ENCODE results near the gene KLK7. TPM values are rescaled to one million over a fixed set of nuclear protein-coding genes. Genes with fewer than 3 reads are reported as not detected.

The KLK7 gene
- total RNA-seq, 1 experiment from 2014 or later, result 0.66 TPM

DNA sequence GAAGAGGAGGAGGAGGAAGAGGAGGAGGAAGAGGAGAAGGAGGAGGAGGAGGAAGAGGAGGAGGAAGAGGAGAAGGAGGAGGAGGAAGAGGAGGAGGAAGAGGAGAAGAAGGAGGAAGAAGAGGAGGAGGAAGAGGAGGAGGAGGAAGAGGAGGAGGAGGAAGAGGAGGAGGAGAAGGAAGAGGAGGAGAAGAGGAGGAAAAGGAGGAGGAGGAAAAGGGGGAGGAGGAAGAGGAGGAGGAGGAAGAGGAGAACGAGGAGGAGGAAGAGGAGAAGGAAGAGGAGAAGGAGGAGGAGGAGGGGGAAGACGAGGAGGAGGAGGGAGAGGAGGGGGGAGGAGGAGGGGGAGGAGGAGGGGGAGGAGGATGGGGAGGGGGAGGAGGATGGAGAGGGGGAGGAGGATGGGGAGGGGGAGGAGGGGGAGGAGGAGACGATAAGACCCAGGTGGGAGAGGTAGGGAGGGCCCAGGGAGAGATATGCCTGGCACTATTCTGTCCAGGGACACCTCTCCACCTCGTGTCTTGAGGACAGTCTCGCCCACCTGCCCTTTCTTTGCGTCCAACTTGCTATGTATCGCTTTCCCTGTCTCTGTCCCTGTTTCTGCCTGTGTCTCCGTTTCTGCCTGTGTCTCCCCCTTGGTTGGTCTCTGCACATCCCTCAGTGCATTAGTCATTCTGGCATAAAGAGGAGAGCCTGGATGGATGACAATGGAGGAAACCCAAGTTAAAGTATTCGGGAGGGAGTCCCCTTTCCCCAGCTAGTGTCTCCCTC lies 23.8 kb downstream of the KLK7 start:
- no peak overlapping the region for H3K4me3 Mint-ChIP-seq
- no peaks in the 10 kb centered on the region for H3K36me3 Mint-ChIP-seq
- DNase-seq (ENCODE audit: low spot score), result no peak
- H3K27ac Mint-ChIP-seq, result no peak overlapping the region
- TF ChIP-seq, protein P1, sequence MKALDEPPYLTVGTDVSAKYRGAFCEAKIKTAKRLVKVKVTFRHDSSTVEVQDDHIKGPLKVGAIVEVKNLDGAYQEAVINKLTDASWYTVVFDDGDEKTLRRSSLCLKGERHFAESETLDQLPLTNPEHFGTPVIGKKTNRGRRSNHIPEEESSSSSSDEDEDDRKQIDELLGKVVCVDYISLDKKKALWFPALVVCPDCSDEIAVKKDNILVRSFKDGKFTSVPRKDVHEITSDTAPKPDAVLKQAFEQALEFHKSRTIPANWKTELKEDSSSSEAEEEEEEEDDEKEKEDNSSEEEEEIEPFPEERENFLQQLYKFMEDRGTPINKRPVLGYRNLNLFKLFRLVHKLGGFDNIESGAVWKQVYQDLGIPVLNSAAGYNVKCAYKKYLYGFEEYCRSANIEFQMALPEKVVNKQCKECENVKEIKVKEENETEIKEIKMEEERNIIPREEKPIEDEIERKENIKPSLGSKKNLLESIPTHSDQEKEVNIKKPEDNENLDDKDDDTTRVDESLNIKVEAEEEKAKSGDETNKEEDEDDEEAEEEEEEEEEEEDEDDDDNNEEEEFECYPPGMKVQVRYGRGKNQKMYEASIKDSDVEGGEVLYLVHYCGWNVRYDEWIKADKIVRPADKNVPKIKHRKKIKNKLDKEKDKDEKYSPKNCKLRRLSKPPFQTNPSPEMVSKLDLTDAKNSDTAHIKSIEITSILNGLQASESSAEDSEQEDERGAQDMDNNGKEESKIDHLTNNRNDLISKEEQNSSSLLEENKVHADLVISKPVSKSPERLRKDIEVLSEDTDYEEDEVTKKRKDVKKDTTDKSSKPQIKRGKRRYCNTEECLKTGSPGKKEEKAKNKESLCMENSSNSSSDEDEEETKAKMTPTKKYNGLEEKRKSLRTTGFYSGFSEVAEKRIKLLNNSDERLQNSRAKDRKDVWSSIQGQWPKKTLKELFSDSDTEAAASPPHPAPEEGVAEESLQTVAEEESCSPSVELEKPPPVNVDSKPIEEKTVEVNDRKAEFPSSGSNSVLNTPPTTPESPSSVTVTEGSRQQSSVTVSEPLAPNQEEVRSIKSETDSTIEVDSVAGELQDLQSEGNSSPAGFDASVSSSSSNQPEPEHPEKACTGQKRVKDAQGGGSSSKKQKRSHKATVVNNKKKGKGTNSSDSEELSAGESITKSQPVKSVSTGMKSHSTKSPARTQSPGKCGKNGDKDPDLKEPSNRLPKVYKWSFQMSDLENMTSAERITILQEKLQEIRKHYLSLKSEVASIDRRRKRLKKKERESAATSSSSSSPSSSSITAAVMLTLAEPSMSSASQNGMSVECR (CRISPR knock-in tag; IDR thresholded peaks at IDR 0.05; ENCODE audit: borderline replicate concordance), result no peak
- TF ChIP-seq TEAD1 (CRISPR knock-in tag; IDR thresholded peaks at IDR 0.05), result no peak
- TF ChIP-seq ZNF317 (CRISPR knock-in tag; IDR thresholded peaks at IDR 0.05; ENCODE audit: borderline replicate concordance, low read depth), result no peak
- TF ChIP-seq CREM (CRISPR knock-in tag; IDR thresholded peaks at IDR 0.05), result no peak
- H3K9me3 Mint-ChIP-seq, result peaks cover 23% of the 10 kb centered on the region
- H3K27me3 Mint-ChIP-seq (ENCODE audit: low read depth), result peaks cover 48% of the 10 kb centered on the region
- ChIA-PET POLR2A (no interaction called here), CTCF (interaction anchor here (1.0 kb wide), 1 partner anchor 61 kb away, joined by 3 read pairs; no protein-coding TSS in a partner anchor)
- no peaks in the 10 kb centered on the region for H3K4me1 Mint-ChIP-seq
- ATAC-seq, result no peak

DNA sequence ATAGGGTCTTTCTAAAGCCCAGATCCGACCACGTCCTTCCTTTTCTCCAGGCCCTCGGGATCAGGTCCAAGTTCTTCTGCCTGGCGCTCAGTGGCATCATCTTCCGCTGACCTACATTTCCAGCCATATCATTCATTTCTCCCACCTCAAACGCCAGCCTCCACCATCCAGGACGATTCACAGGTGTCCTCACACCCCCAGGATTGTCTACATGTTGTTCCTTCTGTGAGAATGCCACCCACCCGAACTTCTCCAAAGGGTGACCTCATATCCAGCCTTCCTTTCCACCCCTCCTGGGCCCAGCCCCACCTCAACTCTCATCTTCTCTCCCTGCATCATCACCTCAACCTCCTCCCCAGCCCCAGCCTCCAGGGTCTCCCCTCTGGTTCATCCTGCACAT lies 26.1 kb downstream of the KLK7 start:
- Mint-ChIP-seq H3K9me3 (peaks cover 10% of the 10 kb centered on the region), H3K36me3 (no peaks in the 10 kb centered on the region), H3K4me1 (peaks cover 9% of the 10 kb centered on the region), H3K27me3 (ENCODE audit: low read depth) (peaks cover 33% of the 10 kb centered on the region), H3K4me3 (no peak overlapping the region), H3K27ac (no peak overlapping the region)
- no peak for DNase-seq (ENCODE audit: low spot score)
- no peak for ATAC-seq
- ChIA-PET POLR2A (no interaction called here), CTCF (no interaction called here)
- TF ChIP-seq, protein P2, sequence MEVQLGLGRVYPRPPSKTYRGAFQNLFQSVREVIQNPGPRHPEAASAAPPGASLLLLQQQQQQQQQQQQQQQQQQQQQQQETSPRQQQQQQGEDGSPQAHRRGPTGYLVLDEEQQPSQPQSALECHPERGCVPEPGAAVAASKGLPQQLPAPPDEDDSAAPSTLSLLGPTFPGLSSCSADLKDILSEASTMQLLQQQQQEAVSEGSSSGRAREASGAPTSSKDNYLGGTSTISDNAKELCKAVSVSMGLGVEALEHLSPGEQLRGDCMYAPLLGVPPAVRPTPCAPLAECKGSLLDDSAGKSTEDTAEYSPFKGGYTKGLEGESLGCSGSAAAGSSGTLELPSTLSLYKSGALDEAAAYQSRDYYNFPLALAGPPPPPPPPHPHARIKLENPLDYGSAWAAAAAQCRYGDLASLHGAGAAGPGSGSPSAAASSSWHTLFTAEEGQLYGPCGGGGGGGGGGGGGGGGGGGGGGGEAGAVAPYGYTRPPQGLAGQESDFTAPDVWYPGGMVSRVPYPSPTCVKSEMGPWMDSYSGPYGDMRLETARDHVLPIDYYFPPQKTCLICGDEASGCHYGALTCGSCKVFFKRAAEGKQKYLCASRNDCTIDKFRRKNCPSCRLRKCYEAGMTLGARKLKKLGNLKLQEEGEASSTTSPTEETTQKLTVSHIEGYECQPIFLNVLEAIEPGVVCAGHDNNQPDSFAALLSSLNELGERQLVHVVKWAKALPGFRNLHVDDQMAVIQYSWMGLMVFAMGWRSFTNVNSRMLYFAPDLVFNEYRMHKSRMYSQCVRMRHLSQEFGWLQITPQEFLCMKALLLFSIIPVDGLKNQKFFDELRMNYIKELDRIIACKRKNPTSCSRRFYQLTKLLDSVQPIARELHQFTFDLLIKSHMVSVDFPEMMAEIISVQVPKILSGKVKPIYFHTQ (CRISPR knock-in tag; IDR thresholded peaks at IDR 0.05), result no peak
- TF ChIP-seq, protein P3, sequence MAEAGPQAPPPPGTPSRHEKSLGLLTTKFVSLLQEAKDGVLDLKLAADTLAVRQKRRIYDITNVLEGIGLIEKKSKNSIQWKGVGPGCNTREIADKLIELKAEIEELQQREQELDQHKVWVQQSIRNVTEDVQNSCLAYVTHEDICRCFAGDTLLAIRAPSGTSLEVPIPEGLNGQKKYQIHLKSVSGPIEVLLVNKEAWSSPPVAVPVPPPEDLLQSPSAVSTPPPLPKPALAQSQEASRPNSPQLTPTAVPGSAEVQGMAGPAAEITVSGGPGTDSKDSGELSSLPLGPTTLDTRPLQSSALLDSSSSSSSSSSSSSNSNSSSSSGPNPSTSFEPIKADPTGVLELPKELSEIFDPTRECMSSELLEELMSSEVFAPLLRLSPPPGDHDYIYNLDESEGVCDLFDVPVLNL (CRISPR knock-in tag; IDR thresholded peaks at IDR 0.05; ENCODE audit: borderline replicate concordance, low read depth), result no peak
- TF ChIP-seq, protein P4, sequence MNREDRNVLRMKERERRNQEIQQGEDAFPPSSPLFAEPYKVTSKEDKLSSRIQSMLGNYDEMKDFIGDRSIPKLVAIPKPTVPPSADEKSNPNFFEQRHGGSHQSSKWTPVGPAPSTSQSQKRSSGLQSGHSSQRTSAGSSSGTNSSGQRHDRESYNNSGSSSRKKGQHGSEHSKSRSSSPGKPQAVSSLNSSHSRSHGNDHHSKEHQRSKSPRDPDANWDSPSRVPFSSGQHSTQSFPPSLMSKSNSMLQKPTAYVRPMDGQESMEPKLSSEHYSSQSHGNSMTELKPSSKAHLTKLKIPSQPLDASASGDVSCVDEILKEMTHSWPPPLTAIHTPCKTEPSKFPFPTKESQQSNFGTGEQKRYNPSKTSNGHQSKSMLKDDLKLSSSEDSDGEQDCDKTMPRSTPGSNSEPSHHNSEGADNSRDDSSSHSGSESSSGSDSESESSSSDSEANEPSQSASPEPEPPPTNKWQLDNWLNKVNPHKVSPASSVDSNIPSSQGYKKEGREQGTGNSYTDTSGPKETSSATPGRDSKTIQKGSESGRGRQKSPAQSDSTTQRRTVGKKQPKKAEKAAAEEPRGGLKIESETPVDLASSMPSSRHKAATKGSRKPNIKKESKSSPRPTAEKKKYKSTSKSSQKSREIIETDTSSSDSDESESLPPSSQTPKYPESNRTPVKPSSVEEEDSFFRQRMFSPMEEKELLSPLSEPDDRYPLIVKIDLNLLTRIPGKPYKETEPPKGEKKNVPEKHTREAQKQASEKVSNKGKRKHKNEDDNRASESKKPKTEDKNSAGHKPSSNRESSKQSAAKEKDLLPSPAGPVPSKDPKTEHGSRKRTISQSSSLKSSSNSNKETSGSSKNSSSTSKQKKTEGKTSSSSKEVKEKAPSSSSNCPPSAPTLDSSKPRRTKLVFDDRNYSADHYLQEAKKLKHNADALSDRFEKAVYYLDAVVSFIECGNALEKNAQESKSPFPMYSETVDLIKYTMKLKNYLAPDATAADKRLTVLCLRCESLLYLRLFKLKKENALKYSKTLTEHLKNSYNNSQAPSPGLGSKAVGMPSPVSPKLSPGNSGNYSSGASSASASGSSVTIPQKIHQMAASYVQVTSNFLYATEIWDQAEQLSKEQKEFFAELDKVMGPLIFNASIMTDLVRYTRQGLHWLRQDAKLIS (CRISPR knock-in tag; IDR thresholded peaks at IDR 0.05; ENCODE audit: borderline replicate concordance), result no peak
- TF ChIP-seq NR2C2 (CRISPR knock-in tag; IDR thresholded peaks at IDR 0.05) (no peak), GTF2I (CRISPR knock-in tag; conservative IDR thresholded peaks at IDR 0.05) (no peak)
- TF ChIP-seq, protein P5, sequence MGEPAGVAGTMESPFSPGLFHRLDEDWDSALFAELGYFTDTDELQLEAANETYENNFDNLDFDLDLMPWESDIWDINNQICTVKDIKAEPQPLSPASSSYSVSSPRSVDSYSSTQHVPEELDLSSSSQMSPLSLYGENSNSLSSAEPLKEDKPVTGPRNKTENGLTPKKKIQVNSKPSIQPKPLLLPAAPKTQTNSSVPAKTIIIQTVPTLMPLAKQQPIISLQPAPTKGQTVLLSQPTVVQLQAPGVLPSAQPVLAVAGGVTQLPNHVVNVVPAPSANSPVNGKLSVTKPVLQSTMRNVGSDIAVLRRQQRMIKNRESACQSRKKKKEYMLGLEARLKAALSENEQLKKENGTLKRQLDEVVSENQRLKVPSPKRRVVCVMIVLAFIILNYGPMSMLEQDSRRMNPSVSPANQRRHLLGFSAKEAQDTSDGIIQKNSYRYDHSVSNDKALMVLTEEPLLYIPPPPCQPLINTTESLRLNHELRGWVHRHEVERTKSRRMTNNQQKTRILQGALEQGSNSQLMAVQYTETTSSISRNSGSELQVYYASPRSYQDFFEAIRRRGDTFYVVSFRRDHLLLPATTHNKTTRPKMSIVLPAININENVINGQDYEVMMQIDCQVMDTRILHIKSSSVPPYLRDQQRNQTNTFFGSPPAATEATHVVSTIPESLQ (CRISPR knock-in tag; IDR thresholded peaks at IDR 0.05), result no peak
- TF ChIP-seq, protein P6, sequence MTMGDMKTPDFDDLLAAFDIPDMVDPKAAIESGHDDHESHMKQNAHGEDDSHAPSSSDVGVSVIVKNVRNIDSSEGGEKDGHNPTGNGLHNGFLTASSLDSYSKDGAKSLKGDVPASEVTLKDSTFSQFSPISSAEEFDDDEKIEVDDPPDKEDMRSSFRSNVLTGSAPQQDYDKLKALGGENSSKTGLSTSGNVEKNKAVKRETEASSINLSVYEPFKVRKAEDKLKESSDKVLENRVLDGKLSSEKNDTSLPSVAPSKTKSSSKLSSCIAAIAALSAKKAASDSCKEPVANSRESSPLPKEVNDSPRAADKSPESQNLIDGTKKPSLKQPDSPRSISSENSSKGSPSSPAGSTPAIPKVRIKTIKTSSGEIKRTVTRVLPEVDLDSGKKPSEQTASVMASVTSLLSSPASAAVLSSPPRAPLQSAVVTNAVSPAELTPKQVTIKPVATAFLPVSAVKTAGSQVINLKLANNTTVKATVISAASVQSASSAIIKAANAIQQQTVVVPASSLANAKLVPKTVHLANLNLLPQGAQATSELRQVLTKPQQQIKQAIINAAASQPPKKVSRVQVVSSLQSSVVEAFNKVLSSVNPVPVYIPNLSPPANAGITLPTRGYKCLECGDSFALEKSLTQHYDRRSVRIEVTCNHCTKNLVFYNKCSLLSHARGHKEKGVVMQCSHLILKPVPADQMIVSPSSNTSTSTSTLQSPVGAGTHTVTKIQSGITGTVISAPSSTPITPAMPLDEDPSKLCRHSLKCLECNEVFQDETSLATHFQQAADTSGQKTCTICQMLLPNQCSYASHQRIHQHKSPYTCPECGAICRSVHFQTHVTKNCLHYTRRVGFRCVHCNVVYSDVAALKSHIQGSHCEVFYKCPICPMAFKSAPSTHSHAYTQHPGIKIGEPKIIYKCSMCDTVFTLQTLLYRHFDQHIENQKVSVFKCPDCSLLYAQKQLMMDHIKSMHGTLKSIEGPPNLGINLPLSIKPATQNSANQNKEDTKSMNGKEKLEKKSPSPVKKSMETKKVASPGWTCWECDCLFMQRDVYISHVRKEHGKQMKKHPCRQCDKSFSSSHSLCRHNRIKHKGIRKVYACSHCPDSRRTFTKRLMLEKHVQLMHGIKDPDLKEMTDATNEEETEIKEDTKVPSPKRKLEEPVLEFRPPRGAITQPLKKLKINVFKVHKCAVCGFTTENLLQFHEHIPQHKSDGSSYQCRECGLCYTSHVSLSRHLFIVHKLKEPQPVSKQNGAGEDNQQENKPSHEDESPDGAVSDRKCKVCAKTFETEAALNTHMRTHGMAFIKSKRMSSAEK (CRISPR knock-in tag; IDR thresholded peaks at IDR 0.05; ENCODE audit: borderline replicate concordance), result no peak
- TF ChIP-seq, protein P7, sequence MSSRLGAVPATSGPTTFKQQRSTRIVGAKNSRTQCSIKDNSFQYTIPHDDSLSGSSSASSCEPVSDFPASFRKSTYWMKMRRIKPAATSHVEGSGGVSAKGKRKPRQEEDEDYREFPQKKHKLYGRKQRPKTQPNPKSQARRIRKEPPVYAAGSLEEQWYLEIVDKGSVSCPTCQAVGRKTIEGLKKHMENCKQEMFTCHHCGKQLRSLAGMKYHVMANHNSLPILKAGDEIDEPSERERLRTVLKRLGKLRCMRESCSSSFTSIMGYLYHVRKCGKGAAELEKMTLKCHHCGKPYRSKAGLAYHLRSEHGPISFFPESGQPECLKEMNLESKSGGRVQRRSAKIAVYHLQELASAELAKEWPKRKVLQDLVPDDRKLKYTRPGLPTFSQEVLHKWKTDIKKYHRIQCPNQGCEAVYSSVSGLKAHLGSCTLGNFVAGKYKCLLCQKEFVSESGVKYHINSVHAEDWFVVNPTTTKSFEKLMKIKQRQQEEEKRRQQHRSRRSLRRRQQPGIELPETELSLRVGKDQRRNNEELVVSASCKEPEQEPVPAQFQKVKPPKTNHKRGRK (CRISPR knock-in tag; IDR thresholded peaks at IDR 0.05; ENCODE audit: borderline replicate concordance), result no peak

Measured in WTC11 (cell line).